GM19099 (cell line): Measurements from ENCODE around the gene TLNRD1.

Experiments used
- POLR2A ChIP-seq: IDR thresholded peaks from 3 replicates; pipeline ENCODE4 v1.6.1; 2011; ENCODE audit warnings: low read depth; ENCODE audit not compliant: insufficient read length; ENCODE audit errors: extremely low read depth

TLNRD1 gene

DNA sequence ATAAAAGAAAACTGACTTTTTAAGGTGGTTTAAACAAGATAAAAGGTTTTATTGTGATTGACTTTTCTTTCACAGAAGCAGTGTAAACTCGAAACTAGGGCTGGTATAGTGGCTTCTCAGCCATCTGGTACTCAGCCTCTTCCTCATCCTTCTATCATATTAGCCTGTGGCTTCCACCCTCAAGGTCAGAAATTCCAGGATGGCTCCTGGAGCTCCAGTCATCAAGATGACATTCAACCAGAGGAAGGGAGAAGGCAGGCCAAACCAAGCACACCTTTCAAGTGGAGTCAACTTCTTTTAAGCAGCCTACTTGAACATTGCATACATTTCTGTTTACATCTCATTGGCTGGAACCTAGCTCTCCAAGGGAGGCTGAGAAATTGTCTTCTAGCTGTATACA lies 9.8 kb upstream of the TLNRD1 start:
- TF ChIP-seq POLR2A = no peak

- no peak for TF ChIP-seq POLR2A
Observed at GRCh38 chr15:80991421-80991820, 9.3 kb upstream of the TLNRD1 start.

DNA sequence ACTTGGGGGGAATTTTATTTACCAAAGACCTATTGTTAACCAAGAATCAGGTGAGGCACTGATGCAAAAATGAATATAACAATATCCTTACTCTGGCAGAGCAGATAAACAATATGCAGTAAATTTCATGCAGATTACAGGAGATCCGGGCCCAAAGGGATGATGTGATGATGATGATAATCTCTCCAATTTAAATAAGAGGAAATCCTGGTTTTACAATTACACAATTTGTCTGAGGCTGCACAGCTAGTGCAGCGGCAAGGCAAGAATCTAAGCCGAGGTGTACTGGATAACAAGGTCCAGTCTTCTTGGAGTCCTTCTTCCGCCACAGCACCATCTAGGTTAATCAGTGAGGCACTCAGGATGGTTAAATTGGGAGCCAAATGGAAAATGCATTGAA lies 8.7 kb upstream of the TLNRD1 start:
- TF ChIP-seq POLR2A = no peak

GRCh38 chr15:80992441-80992840 lies 8.3 kb upstream of the TLNRD1 start:
- TF ChIP-seq POLR2A = no peak

- no peak for TF ChIP-seq POLR2A
Observed at GRCh38 chr15:80996247-80996646, 4.5 kb upstream of the TLNRD1 start.

DNA sequence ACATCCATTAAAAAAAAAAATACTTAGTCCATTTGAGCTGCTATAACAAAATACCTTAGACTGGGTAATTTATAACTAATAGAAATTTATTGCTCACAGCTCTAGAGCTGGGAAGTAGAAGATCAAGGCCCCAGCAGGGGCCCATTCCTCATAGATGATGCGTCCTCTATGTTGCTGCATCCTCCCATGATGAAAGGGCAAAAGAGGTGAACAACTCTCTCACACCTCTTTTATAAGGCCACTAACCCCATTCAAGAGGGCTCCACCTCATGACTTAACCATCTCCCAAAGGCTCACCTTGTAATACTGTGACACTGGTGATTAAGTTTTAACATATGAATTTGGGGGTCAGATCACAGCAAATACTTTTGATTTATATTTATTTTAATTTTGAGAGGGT lies 3.0 kb upstream of the TLNRD1 start:
- no peak for TF ChIP-seq POLR2A

DNA sequence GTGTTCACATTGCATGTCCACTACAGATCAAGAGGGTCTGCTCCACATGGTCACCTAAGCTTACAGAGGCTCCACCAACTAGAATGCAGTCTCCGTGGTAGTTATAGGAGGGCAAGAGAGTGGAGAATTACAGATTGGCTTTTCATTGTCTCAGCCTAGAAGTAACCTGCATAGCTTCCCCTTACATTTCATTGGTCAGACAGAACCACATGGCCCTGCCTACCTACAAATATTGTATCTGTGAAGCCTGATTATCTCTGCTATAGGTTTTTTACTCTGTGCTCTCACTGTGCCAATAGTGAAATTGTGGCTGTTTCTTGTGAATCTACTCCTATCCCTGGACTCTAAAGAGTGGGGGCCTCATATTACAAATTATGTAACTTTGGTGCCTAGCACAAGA lies 2.5 kb upstream of the TLNRD1 start:
- no peak for TF ChIP-seq POLR2A

GRCh38 chr15:80999623-81000036 lies 1.1 kb upstream of the TLNRD1 start:
- peak; percentile 39 for TF ChIP-seq POLR2A

DNA sequence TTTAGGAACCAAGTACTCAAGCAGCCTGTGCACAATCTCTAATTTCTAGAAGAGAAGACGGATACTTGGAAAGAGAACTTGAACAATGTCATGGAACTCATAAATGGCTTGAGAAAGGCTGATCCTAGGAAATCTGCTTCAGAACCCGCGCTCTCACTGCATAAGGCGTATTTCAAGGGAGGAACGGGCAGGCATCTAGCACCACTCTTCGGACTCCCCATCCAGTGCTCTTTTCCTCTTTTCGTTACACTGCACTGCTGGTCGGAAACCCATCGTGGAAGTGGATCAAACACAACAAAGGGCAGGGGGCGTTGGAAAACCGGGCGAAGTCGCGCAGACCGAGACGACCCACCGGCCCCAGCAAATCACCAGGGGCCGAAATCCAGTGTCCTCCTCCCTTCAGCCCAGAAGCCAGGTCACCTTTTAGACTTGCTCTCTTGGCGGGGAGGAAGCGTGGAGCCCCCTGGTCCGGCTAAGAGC lies 539 bp upstream of the TLNRD1 start:
- TF ChIP-seq POLR2A = no peak

- TF ChIP-seq POLR2A = no peak
Observed at GRCh38 chr15:81001152-81002008, 657 bp downstream of the TLNRD1 start.

DNA sequence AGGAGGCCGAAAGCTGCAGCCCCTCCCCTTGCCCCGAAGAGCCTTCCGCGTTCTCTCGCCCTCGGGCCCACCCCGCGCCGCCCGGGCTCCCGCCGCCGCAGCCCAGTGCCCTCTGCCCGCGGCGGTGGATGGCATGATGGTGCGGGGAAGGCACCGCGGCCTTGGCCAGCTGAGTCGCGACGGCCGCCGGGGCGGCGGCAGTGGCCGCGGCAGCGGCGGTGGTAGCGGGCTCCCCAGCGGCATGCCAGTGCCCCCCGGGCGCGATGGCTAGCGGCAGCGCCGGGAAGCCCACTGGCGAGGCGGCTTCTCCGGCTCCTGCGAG lies 1.2 kb downstream of the TLNRD1 start:
- TF ChIP-seq POLR2A = no peak

DNA sequence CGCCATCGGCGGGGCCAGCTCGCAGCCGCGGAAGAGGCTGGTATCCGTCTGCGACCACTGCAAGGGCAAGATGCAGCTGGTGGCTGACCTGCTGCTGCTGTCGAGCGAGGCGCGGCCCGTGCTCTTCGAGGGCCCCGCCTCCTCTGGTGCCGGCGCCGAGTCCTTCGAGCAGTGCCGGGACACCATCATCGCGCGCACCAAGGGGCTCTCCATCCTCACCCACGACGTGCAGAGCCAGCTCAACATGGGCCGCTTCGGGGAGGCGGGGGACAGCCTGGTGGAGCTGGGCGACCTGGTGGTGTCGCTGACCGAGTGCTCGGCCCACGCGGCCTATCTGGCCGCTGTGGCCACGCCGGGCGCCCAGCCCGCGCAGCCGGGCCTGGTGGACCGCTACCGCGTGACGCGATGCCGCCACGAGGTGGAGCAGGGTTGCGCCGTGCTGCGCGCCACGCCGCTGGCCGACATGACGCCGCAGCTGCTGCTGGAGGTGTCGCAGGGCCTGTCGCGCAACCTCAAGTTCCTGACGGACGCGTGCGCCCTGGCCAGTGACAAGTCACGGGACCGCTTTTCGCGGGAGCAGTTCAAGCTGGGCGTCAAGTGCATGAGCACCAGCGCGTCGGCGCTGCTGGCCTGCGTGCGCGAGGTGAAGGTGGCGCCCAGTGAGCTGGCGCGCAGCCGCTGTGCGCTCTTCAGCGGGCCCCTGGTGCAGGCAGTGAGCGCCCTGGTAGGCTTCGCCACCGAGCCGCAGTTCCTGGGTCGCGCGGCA lies 1.8 kb downstream of the TLNRD1 start:
- TF ChIP-seq POLR2A = no peak

GRCh38 chr15:81003097-81003350 lies 2.3 kb downstream of the TLNRD1 start:
- TF ChIP-seq POLR2A = no peak

- TF ChIP-seq POLR2A = no peak
Observed at GRCh38 chr15:81006124-81006523, 5.4 kb downstream of the TLNRD1 start.

DNA sequence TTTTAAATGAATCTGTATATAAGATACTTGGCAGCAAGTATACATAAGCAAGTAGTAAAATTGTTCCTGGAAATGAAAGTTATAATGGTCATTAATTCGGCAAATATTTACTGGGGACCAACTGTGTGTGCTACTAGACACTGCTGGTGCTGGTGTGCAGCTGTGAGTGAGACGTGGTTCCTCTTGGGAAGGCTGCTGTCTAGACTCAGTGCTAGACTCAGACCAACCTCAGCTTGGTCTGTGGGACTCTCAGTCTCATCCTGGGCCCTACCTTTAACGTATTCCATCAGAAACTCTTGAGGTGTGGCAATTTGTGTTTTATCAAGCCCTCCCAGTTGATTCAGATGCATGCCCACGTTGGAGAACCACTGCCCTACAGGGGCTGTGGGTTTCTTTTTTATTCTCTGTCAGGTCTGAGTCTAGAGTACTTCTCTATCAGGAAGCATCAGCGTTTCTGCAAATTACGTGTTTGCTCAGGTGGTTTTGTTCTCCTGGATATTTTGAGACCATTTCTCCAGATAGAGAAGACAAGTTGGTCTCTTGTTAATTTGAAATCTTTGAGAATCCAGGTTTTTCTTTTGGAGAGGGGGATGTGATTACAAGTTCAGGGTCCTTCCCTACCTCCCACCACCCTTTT lies 6.8 kb downstream of the TLNRD1 start:
- no peak for TF ChIP-seq POLR2A

- no peak for TF ChIP-seq POLR2A
Observed at GRCh38 chr15:81008312-81008711, 7.6 kb downstream of the TLNRD1 start.
